Measurements from ENCODE around the gene ADPRM.
"Not testable (repeated sequence)": the region's sequence is repeated elsewhere in the genome, so short reads cannot be mapped to it uniquely, and the experiment has no call there.

Gene ADPRM, protein sequence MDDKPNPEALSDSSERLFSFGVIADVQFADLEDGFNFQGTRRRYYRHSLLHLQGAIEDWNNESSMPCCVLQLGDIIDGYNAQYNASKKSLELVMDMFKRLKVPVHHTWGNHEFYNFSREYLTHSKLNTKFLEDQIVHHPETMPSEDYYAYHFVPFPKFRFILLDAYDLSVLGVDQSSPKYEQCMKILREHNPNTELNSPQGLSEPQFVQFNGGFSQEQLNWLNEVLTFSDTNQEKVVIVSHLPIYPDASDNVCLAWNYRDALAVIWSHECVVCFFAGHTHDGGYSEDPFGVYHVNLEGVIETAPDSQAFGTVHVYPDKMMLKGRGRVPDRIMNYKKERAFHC

DNA sequence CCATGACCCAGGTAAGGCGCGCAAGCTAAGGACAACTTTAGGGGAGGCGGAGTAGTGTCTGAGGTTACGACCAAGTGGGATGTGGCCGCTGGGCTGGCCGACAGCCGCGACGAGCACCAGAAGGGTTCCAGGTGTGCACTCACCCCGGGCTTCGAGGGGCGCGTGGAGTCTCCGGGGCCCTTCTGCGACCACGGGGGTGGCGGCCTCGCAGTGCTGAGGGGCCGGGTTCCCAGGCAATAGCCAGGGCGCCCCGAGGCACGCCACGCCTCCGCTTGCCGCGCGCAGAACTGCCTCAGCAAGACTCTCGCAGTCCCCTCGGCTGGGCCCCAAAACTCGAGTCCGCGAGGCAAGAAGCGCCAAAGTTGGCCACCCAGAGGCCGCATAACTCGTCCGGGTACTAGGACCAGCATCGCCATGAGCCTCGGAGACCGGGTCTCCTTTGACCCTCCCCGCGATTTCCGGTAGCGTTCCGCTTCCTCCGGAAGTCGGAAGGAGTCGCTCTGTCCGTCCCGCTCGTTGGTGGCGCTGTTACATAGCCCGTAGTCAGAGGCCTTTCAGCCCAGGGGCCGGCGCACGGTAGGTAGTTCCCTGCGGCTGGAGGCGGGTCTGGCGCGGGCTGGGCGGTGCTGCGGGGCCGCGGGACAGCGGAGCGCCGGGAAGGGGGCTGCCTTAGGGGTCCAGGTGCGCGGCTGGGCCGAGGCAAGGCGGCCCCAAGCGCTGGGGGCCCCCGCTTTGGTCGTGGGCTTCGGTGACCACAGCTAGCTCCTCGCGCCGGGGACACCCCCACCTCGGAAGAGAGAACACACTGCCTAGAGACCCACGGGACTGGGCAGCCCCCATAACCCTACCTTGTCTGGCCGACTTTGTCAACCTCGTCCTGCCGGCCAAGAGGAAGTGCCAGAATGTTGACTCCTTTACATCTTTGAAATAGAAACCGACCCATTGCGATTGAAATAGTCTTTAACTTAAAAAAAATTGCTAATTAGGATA, at the start of gene ADPRM, which contains the start of gene SCO1:
Gene ADPRM (plus strand): TSS at position 503 of the 990 bp plus-strand sequence. CDS start 7,333 bp downstream, outside the sequence.
Gene SCO1 (minus strand): TSS at position 442 of the 990 bp plus-strand sequence. CDS start 26 bp downstream, at position 416.
- peak; percentile 85 for DNase-seq (ENCODE audit: low read depth)

DNA sequence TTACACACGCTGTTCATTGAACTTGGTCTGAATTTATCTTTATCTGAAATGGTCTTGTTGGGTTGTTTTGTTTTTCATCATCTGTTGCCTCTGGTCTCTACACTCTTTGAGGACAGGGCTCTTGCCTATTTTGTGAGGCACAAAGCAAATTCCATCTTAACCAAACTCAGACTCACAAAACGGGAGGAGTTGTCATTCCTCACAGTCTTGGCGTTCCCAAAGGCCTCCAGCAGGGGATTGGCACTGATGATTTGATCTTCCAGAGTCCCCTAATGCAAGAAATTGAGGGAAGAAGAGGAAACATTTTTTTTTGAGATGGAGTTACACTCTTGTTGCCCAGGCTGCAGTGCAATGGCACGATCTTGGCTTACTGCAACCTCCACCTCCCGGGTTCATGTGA, 49.0 kb upstream of the ADPRM start:
- no peak for DNase-seq (ENCODE audit: low read depth)

DNA sequence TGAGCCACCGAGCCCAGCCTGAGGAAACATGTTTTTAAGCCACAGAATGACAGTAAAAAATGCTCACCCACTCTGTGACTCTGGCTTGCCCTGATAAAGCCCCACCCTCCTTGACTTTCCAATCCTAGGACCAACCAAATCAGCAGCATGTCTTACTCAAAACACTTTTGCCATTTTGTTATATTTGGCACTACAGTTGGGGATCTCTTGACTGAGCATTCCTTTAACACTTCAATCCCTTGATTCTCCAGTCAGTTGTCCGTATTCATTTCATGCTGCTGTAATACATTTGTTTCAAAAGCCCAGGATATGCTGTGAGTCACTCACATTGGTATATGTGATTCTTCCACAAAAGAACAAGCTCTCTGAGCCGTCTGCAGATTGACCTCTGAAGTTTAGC, 48.4 kb upstream of the ADPRM start:
- DNase-seq (ENCODE audit: low read depth): no peak

DNA sequence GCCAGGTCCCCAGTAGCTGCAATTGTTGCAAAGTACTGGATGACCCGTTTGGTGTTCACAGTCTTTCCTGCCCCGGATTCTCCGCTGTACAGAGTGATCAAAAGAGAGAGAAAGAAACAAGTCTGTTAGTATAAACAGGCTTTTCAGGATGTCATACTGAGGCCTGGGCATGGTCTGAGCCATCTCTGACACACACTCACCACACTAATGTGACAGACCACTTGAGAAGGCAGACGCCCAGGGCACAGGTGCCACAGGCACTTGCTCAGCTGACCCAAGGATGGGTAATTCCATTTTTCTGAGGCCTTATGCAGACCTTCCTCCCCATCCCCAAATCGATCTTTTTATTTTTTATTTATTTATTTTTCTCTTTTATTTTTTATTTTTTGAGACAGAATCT, 47.8 kb upstream of the ADPRM start:
- DNase-seq (ENCODE audit: low read depth): no peak

DNA sequence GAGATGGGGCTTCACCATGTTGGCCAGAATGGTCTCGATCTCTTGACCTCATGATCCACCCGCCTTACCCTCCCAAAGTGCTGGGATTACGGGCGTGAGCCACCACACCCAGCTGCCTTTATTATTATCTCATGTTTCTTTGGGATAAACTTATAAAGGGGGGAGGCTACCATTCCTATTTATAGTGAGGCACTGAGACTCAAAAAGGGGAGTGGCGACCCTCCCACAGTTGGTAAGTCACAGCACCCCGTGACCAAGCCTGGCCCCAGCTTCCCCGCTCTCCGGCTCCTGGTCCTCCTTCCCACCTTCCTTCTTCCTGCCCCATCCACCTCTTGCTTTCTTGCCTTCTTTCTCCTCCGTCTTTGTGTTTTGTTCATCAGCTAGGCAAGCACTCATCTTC, 45.5 kb upstream of the ADPRM start:
- DNase-seq (ENCODE audit: low read depth): no peak

- DNase-seq (ENCODE audit: low read depth): no peak
These were observed 44.3 kb upstream of the ADPRM start for GRCh38 chr17:10652984-10653659.

DNA sequence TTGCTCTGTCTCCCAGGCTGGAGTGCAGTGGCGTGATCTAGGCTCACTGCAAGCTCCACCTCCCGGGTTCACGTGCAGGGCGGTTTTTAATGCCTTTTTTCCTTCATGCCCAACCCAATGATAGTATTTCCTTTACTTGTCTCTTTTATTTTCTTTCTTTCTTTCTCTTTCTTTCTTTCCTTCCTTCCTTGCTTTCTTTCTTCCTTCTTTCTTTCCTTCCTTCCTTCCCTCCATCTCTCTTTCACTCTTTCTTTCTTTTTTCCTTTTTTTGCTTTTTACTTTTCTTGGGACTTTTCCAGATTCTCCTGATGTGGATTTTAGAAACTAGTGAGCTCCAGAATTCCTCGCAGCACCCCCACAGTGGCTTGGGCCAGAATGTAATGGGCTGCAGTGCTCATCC, 43.4 kb upstream of the ADPRM start:
- no peak for DNase-seq (ENCODE audit: low read depth)

GRCh38 chr17:10657148-10657547, 40.2 kb upstream of the ADPRM start, which contains the start of gene MYH3:
TSS of gene MYH3 (minus strand) at chr17:10657309. CDS start at chr17:10655064, 2,245 bp downstream.
- DNase-seq (ENCODE audit: low read depth): no peak

GRCh38 chr17:10657879-10658278, 39.5 kb upstream of the ADPRM start:
- no peak for DNase-seq (ENCODE audit: low read depth)

GRCh38 chr17:10661437-10661836, 36.0 kb upstream of the ADPRM start:
- DNase-seq (ENCODE audit: low read depth): no peak

GRCh38 chr17:10663231-10663630, 34.2 kb upstream of the ADPRM start:
- no peak for DNase-seq (ENCODE audit: low read depth)

GRCh38 chr17:10664571-10664970, 32.8 kb upstream of the ADPRM start:
- DNase-seq (ENCODE audit: low read depth): no peak

GRCh38 chr17:10666906-10667305, 30.5 kb upstream of the ADPRM start:
- DNase-seq (ENCODE audit: low read depth): no peak

GRCh38 chr17:10668775-10669174, 28.6 kb upstream of the ADPRM start:
- DNase-seq (ENCODE audit: low read depth): no peak

GRCh38 chr17:10673312-10673711, 24.1 kb upstream of the ADPRM start:
- DNase-seq (ENCODE audit: low read depth): no peak

DNA sequence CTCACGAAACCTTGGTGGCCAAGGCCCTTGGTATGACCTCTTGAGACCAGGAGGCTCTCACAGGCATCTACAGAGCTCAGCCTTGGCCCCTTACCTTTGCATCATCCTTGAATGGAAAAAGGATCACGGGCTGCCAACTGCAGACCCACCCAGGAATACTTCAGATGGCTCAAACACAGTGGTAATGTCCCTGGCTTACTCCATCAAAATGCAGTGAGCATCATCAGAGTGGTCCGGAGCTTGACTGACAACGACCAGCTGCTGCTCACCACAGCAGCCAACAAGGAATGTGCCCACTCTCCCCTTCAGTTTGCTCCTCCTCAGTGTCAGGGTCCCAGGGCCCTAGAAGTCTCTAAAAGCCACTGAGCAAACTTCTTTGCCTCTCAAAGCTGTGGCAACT, 22.7 kb upstream of the ADPRM start:
- DNase-seq (ENCODE audit: low read depth): no peak

GRCh38 chr17:10681866-10682446, 15.4 kb upstream of the ADPRM start:
- no peak for DNase-seq (ENCODE audit: low read depth)

DNA sequence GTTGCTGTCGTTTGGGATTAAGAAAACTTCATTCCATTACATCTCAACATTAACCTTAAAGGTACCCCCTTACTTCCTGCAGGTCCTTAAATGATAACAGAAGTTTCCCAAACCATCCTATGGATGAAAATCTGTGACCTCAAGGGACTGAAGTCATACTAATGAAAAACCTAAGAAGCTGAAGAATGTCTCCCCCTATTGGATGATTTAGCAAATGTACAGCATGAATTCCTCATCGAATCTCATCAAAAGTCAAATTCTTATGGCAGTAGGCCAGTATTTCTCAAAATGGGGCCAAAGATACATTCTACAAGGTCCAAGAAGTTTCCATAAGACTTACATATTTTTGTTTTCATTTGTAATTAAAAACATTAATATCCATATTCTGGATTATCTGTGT, 13.5 kb upstream of the ADPRM start:
- DNase-seq (ENCODE audit: low read depth): no peak

GRCh38 chr17:10687499-10687898, 9.9 kb upstream of the ADPRM start:
- no peak for DNase-seq (ENCODE audit: low read depth)

DNA sequence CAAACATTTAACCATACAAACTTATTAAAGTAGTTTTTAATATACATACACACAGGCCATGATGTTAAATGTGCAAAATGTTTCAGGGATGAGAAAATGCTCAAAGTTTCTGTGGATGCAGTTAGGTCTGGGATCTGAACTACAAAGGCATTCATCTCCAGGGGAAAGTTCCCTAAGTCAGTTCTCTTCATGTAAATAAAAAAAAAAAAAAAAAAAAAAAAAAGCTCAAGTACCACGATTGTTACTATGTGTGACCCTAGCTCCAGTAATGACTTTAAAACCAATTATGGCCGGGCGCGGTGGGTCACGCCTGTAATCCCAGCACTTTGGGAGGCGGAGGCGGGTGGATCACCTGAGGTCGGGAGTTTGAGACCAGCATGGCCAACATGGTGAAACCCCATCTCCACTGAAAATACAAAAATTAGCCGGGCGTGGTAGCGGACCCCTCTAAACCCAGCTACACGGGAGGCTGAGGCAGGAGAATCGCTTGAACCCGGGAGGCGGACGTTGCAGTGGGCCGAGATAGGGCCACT, 1.5 kb upstream of the ADPRM start:
- not testable (repeated sequence) for DNase-seq (ENCODE audit: low read depth)

GRCh38 chr17:10698096-10698818, 863 bp downstream of the ADPRM start:
- no peak for DNase-seq (ENCODE audit: low read depth)

All from stimulated activated CD4-positive, alpha-beta T cell treated with anti-CD3 and anti-CD28 coated beads, Interleukin-2, amount 100 ng/mL, for 4 hours (primary cell).